VCaP (cell line): ENCODE results near the gene GJB4.
"Not testable (repeated sequence)": the region's sequence is repeated elsewhere in the genome, so short reads cannot be mapped to it uniquely, and the experiment has no call there.

Experiments
- H3K27ac ChIP-seq: fragments of 450-650 bp; 2 replicates; pipeline ENCODE4 v1.5.1; 2017
- TF ChIP-seq, protein P1 (sequence below): fragments of 450-650 bp; conservative IDR thresholded peaks from 2 replicates; pipeline ENCODE4 v1.5.1; 2017; ENCODE audit warnings: mild to moderate bottlenecking, moderate library complexity

Gene GJB4

GRCh38 chr1:34771573-34772371, 12.2 kb downstream of the GJB4 start:
- no peak overlapping the region for H3K27ac ChIP-seq
- TF ChIP-seq, protein P1, sequence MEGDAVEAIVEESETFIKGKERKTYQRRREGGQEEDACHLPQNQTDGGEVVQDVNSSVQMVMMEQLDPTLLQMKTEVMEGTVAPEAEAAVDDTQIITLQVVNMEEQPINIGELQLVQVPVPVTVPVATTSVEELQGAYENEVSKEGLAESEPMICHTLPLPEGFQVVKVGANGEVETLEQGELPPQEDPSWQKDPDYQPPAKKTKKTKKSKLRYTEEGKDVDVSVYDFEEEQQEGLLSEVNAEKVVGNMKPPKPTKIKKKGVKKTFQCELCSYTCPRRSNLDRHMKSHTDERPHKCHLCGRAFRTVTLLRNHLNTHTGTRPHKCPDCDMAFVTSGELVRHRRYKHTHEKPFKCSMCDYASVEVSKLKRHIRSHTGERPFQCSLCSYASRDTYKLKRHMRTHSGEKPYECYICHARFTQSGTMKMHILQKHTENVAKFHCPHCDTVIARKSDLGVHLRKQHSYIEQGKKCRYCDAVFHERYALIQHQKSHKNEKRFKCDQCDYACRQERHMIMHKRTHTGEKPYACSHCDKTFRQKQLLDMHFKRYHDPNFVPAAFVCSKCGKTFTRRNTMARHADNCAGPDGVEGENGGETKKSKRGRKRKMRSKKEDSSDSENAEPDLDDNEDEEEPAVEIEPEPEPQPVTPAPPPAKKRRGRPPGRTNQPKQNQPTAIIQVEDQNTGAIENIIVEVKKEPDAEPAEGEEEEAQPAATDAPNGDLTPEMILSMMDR = no peak

- H3K27ac ChIP-seq = not testable (repeated sequence)
Observed at GRCh38 chr1:34773114-34773513, 13.6 kb downstream of the GJB4 start.

- H3K27ac ChIP-seq = no peak overlapping the region
- TF ChIP-seq, protein P1 = no peak
Observed at GRCh38 chr1:34774957-34775356, 15.4 kb downstream of the GJB4 start.

GRCh38 chr1:34776911-34777310, 17.4 kb downstream of the GJB4 start:
- no peak overlapping the region for H3K27ac ChIP-seq
- TF ChIP-seq, protein P1 = no peak

GRCh38 chr1:34777519-34778321, 18.2 kb downstream of the GJB4 start:
- no peak overlapping the region for H3K27ac ChIP-seq
- TF ChIP-seq, protein P1 = no peak

DNA sequence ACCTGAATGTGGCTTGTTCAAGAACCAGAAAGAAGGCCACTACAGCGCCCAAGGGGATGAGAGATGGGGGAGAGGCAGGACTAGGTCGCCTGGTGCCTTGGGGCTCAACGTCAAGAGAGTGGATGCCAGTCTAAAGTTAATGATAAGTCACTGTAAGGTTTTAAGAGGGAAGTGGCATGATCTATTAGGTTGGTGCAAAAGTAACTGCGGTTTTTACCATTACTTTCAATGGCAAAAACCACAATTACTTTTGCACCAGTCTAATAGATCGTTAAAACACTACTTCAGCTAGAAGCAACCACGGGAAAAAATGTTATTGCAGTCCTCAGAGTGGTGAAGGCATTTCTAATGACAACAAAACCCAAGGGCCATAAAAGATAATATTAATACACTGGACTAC, 18.8 kb downstream of the GJB4 start:
- TF ChIP-seq, protein P1 = no peak
- H3K27ac ChIP-seq = no peak overlapping the region

GRCh38 chr1:34779005-34779404, 19.5 kb downstream of the GJB4 start:
- TF ChIP-seq, protein P1 = no peak
- no peak overlapping the region for H3K27ac ChIP-seq

- H3K27ac ChIP-seq = no peak overlapping the region
- TF ChIP-seq, protein P1 = no peak
Observed at GRCh38 chr1:34779526-34779925, 20.0 kb downstream of the GJB4 start.
